ENCODE data around the gene OBSL1. TPM values are rescaled to one million over a fixed set of nuclear protein-coding genes. Genes with fewer than 3 reads are reported as not detected.

Gene OBSL1
- total RNA-seq, 2 donors from 2014 or later, result 0.83 to 1.3 TPM

GRCh38 chr2:219510512-219511135 lies 60.7 kb downstream of the OBSL1 start:
- no peak overlapping the region for H3K27ac Mint-ChIP-seq
- H3K4me1 Mint-ChIP-seq (ENCODE audit: low read depth), result peaks cover 23% of the 10 kb centered on the region
- H3K9me3 Mint-ChIP-seq, result no peaks in the 10 kb centered on the region
- H3K36me3 Mint-ChIP-seq (ENCODE audit: insufficient read depth in 2 of 2), result no peaks in the 10 kb centered on the region
- peaks cover 53% of the 10 kb centered on the region for H3K27me3 Mint-ChIP-seq (ENCODE audit: low read depth)
- H3K4me3 Mint-ChIP-seq, result peak overlapping the region in 1 of 2 donors; percentile 51
- DNase-seq (no peak), ATAC-seq (replicated peaks in 1 of 2) (no peak)

- peak overlapping the region; percentile 50 to 51 for H3K4me3 Mint-ChIP-seq
- peak; percentile 64 to 70 for DNase-seq
These were observed 61.4 kb downstream of the OBSL1 start for GRCh38 chr2:219509780-219510511.

GRCh38 chr2:219508971-219509779 lies 62.2 kb downstream of the OBSL1 start:
- ATAC-seq (replicated peaks in 1 of 2), result peak; percentile 40 to 48
- Mint-ChIP-seq H3K4me3 (peak overlapping the region; percentile 50 to 51), H3K27ac (no peak overlapping the region), H3K36me3 (ENCODE audit: insufficient read depth in 2 of 2) (peaks cover 0 to 4% of the 10 kb centered on the region in 2 donors), H3K9me3 (no peaks in the 10 kb centered on the region), H3K27me3 (ENCODE audit: low read depth) (peaks cover 45% of the 10 kb centered on the region), H3K4me1 (ENCODE audit: low read depth) (peaks cover 27% of the 10 kb centered on the region)
- no peak for DNase-seq

More at GRCh38 chr2:219509780-219510511, 61.4 kb downstream of the OBSL1 start:
- Mint-ChIP-seq H3K4me1 (ENCODE audit: low read depth) (peaks cover 23% of the 10 kb centered on the region), H3K27ac (no peak overlapping the region), H3K27me3 (ENCODE audit: low read depth) (peaks cover 48% of the 10 kb centered on the region), H3K9me3 (no peaks in the 10 kb centered on the region), H3K36me3 (ENCODE audit: insufficient read depth in 2 of 2) (peaks cover 0 to 2% of the 10 kb centered on the region in 2 donors)
- peak; percentile 86 for ATAC-seq (replicated peaks in 1 of 2)

GRCh38 chr2:219508444-219508734 lies 63.0 kb downstream of the OBSL1 start:
- H3K9me3 Mint-ChIP-seq, result no peaks in the 10 kb centered on the region
- H3K36me3 Mint-ChIP-seq (ENCODE audit: insufficient read depth in 2 of 2), result peaks cover 0 to 4% of the 10 kb centered on the region in 2 donors
- DNase-seq (no peak), ATAC-seq (replicated peaks in 1 of 2) (no peak)
- H3K27me3 Mint-ChIP-seq (ENCODE audit: low read depth), result peaks cover 37% of the 10 kb centered on the region
- peaks cover 19% of the 10 kb centered on the region for H3K4me1 Mint-ChIP-seq (ENCODE audit: low read depth)
- H3K27ac Mint-ChIP-seq, result no peak overlapping the region
- no peak overlapping the region for H3K4me3 Mint-ChIP-seq

- peaks cover 32% of the 10 kb centered on the region for H3K27me3 Mint-ChIP-seq (ENCODE audit: low read depth)
- peaks cover 0 to 4% of the 10 kb centered on the region in 2 donors for H3K36me3 Mint-ChIP-seq (ENCODE audit: insufficient read depth in 2 of 2)
- ATAC-seq (replicated peaks in 1 of 2) (no peak), DNase-seq (no peak)
- no peak overlapping the region for H3K27ac Mint-ChIP-seq
- H3K9me3 Mint-ChIP-seq, result no peaks in the 10 kb centered on the region
- no peak overlapping the region for H3K4me3 Mint-ChIP-seq
- H3K4me1 Mint-ChIP-seq (ENCODE audit: low read depth), result peaks cover 18% of the 10 kb centered on the region
These were observed 63.5 kb downstream of the OBSL1 start for GRCh38 chr2:219507581-219508443.

GRCh38 chr2:219506802-219507526 lies 64.4 kb downstream of the OBSL1 start:
- H3K36me3 Mint-ChIP-seq (ENCODE audit: insufficient read depth in 2 of 2), result peaks cover 0 to 4% of the 10 kb centered on the region in 2 donors
- no peak overlapping the region for H3K27ac Mint-ChIP-seq
- H3K9me3 Mint-ChIP-seq, result no peaks in the 10 kb centered on the region
- no peak for DNase-seq
- ATAC-seq (replicated peaks in 1 of 2), result no peak
- H3K27me3 Mint-ChIP-seq (ENCODE audit: low read depth), result peaks cover 27% of the 10 kb centered on the region
- peaks cover 18% of the 10 kb centered on the region for H3K4me1 Mint-ChIP-seq (ENCODE audit: low read depth)
- no peak overlapping the region for H3K4me3 Mint-ChIP-seq

GRCh38 chr2:219506153-219506801 lies 65.1 kb downstream of the OBSL1 start:
- DNase-seq (no peak), ATAC-seq (replicated peaks in 1 of 2) (no peak)
- Mint-ChIP-seq H3K4me1 (ENCODE audit: low read depth) (peaks cover 18% of the 10 kb centered on the region), H3K9me3 (no peaks in the 10 kb centered on the region), H3K27me3 (ENCODE audit: low read depth) (peaks cover 20% of the 10 kb centered on the region), H3K4me3 (no peak overlapping the region), H3K36me3 (ENCODE audit: insufficient read depth in 2 of 2) (peaks cover 0 to 4% of the 10 kb centered on the region in 2 donors), H3K27ac (no peak overlapping the region)

GRCh38 chr2:219505585-219505984 lies 65.8 kb downstream of the OBSL1 start:
- no peak for ATAC-seq (replicated peaks in 1 of 2)
- peaks cover 13% of the 10 kb centered on the region for H3K27me3 Mint-ChIP-seq (ENCODE audit: low read depth)

GRCh38 chr2:219502618-219503017 lies 68.7 kb downstream of the OBSL1 start:
- no peak overlapping the region for H3K4me3 Mint-ChIP-seq
- H3K9me3 Mint-ChIP-seq, result no peaks in the 10 kb centered on the region
- no peak overlapping the region for H3K27ac Mint-ChIP-seq
- DNase-seq, result no peak
- H3K36me3 Mint-ChIP-seq (ENCODE audit: insufficient read depth in 2 of 2), result peaks cover 5 to 7% of the 10 kb centered on the region in 2 donors
- H3K27me3 Mint-ChIP-seq (ENCODE audit: low read depth), result peaks cover 8% of the 10 kb centered on the region
- peaks cover 32% of the 10 kb centered on the region for H3K4me1 Mint-ChIP-seq (ENCODE audit: low read depth)
- ATAC-seq (replicated peaks in 1 of 2), result no peak

More at GRCh38 chr2:219505585-219505984, 65.8 kb downstream of the OBSL1 start:
- H3K27ac Mint-ChIP-seq, result no peak overlapping the region
- H3K4me1 Mint-ChIP-seq (ENCODE audit: low read depth), result peaks cover 18% of the 10 kb centered on the region
- DNase-seq, result no peak
- H3K36me3 Mint-ChIP-seq (ENCODE audit: insufficient read depth in 2 of 2), result peaks cover 0 to 4% of the 10 kb centered on the region in 2 donors
- H3K9me3 Mint-ChIP-seq, result no peaks in the 10 kb centered on the region
- H3K4me3 Mint-ChIP-seq, result no peak overlapping the region

- no peak for ATAC-seq (replicated peaks in 1 of 2)
- Mint-ChIP-seq H3K4me3 (no peak overlapping the region), H3K4me1 (ENCODE audit: low read depth) (peaks cover 38% of the 10 kb centered on the region), H3K27ac (no peak overlapping the region), H3K9me3 (no peaks in the 10 kb centered on the region), H3K27me3 (ENCODE audit: low read depth) (peaks cover 16% of the 10 kb centered on the region), H3K36me3 (ENCODE audit: insufficient read depth in 2 of 2) (peaks cover 5 to 7% of the 10 kb centered on the region in 2 donors)
- DNase-seq, result no peak
These were observed 69.5 kb downstream of the OBSL1 start for GRCh38 chr2:219501849-219502248.
